HG02588 (cell line): ENCODE measurements around the gene MYO1A.
A peak's percentile ranks its signal among the peaks of the same experiment; 100 is the strongest.
"Not testable (repeated sequence)": the region's sequence is repeated elsewhere in the genome, so short reads cannot be mapped to it uniquely, and the experiment has no call there.

Experiments
- ATAC-seq: cut with Tn5 transposase; IDR thresholded peaks from one replicate; pipeline ENCODE4 v1.9.1; 2021; ENCODE audit warnings: mild to moderate bottlenecking, moderate library complexity; ENCODE audit not compliant: unreplicated experiment

The MYO1A gene

GRCh38 chr12:56996793-56997545 lies 53.0 kb downstream of the MYO1A start:
- ATAC-seq, result no peak

- no peak for ATAC-seq
Observed at GRCh38 chr12:56995930-56996496, 53.9 kb downstream of the MYO1A start.

GRCh38 chr12:56995201-56995929 lies 54.6 kb downstream of the MYO1A start:
- no peak for ATAC-seq

GRCh38 chr12:56994231-56994746 lies 55.6 kb downstream of the MYO1A start:
- no peak for ATAC-seq

- no peak for ATAC-seq
Observed at GRCh38 chr12:56993346-56993745, 56.6 kb downstream of the MYO1A start.

- no peak for ATAC-seq
Observed at GRCh38 chr12:56991319-56992246, 58.3 kb downstream of the MYO1A start.

- ATAC-seq, result no peak
Observed at GRCh38 chr12:56990648-56991318, 59.1 kb downstream of the MYO1A start.

GRCh38 chr12:56989861-56990610 lies 59.9 kb downstream of the MYO1A start:
- no peak for ATAC-seq

GRCh38 chr12:56988207-56988739 lies 61.7 kb downstream of the MYO1A start:
- ATAC-seq, result no peak

- ATAC-seq, result peak; percentile 51
Observed at GRCh38 chr12:56987551-56988053, 62.3 kb downstream of the MYO1A start.

- no peak for ATAC-seq
Observed at GRCh38 chr12:56987011-56987410, 62.9 kb downstream of the MYO1A start.

- ATAC-seq, result not testable (repeated sequence)
Observed at GRCh38 chr12:56985714-56986113, 64.2 kb downstream of the MYO1A start.

- ATAC-seq, result no peak
Observed at GRCh38 chr12:56983386-56983785, 66.5 kb downstream of the MYO1A start.

GRCh38 chr12:56982578-56983236 lies 67.2 kb downstream of the MYO1A start:
- not testable (repeated sequence) for ATAC-seq

- ATAC-seq, result no peak
Observed at GRCh38 chr12:56980941-56981530, 68.9 kb downstream of the MYO1A start.

GRCh38 chr12:56980268-56980667 lies 69.7 kb downstream of the MYO1A start:
- ATAC-seq, result no peak

- ATAC-seq, result no peak
Observed at GRCh38 chr12:56979628-56980027, 70.3 kb downstream of the MYO1A start.
